Hepatocyte (in vitro differentiated cells): Measurements from ENCODE around the gene ZNF300.

ENCODE experiments used
- CTCF ChIP-seq: fragments of 200-600 bp; sonication (generic); IDR thresholded peaks from 2 replicates; pipeline ENCODE4 v1.5.1; 2016; ENCODE audit warnings: antibody characterized with exemption, mild to moderate bottlenecking; ENCODE audit not compliant: poor library complexity
- EZH2 ChIP-seq: fragments of 200-600 bp; sonication (generic); IDR thresholded peaks from 2 replicates; pipeline ENCODE4 v1.6.1; 2016; ENCODE audit warnings: antibody characterized with exemption, mild to moderate bottlenecking, borderline replicate concordance

DNA sequence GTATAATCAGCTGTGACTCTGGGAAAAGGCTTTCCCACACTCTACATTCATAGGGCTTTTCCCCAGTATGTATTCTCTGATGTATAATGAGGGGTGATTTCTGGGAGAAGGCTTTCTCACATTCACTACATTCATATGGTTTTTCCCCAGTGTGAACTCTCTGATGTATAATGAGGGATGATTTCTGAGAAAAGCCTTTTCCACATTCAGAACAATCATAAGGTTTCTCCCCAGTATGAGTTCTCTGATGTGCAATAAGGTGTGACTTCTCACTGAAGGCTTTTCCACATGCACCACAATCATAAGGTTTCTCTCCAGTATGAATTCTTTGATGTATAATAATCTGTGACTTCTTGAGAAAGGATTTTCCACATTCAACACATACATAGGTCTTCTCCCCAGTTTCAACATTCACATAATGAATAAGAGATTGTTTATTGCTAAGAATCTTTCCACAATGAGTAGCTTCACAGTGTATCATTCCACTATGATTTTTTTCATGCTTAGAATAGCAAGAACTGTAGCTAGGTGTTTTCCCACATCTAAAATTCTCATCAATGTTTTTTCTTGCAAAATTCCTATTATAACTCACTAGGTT, 26.7 kb upstream of the ZNF300 start:
- TF ChIP-seq CTCF (no peak), EZH2 (no peak)
